ENCODE results near the gene HSD3B1. TPM values are rescaled to one million over a fixed set of nuclear protein-coding genes. Genes with fewer than 3 reads are reported as not detected.

Gene HSD3B1
- total and polyA plus RNA-seq, 2 donors from 2014 or later: not detected

DNA sequence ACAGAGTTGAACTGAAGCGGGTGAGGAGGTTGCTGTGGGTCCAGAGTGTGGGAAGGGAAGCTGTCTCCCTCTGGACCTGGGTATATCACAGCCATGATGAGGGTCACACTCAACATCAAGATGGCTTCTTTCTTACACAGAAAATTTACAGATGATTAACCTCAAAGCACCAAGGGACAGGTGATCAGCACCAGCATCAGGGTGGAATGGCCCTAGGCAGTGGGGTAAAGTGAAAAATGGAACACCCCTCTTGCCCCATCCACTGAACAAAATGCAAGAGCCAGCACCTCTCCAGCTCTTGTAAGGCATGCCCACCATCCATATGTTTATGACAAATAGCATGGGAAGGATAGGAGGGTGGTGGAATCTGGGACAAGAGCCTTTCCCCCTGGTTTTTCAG lies 40.3 kb downstream of the HSD3B1 start:
- Histone ChIP-seq H3K36me3 (ENCODE audit: control insufficient read depth in 2 of 3, insufficient read depth in 3 of 3, low read length in 3 of 3) (no peaks in the 10 kb centered on the region), H3K4me1 (ENCODE audit: control insufficient read depth in 2 of 3, insufficient read depth in 2 of 3, low read depth in 1 of 3, low read length in 3 of 3) (no peaks in the 10 kb centered on the region), H3K27ac (ENCODE audit: low read depth in 2 of 2, low read length in 2 of 2) (no peak overlapping the region), H3K9ac (ENCODE audit: low read length in 3 of 3) (no peak overlapping the region), H3K27me3 (ENCODE audit: control insufficient read depth, insufficient read depth, low read length) (no peaks in the 10 kb centered on the region), H3K9me3 (ENCODE audit: control insufficient read depth in 2 of 3, insufficient read depth in 1 of 3, low read length in 3 of 3) (no peaks in the 10 kb centered on the region), H3K4me3 (ENCODE audit: low read length in 3 of 3) (no peak overlapping the region)
- DNase-seq (no peak), FAIRE-seq (no peak)
- intact Hi-C loops (cut with DNase I): no loop called here
- TF ChIP-seq CTCF (IDR thresholded peaks at IDR 0.05; ENCODE audit: borderline replicate concordance, extremely low read depth, insufficient read depth): no peak

- Histone ChIP-seq H3K4me3 (ENCODE audit: low read length in 3 of 3) (no peak overlapping the region), H3K27me3 (ENCODE audit: control insufficient read depth, insufficient read depth, low read length) (no peaks in the 10 kb centered on the region), H3K9ac (ENCODE audit: low read length in 3 of 3) (no peak overlapping the region), H3K4me1 (ENCODE audit: control insufficient read depth in 2 of 3, insufficient read depth in 2 of 3, low read depth in 1 of 3, low read length in 3 of 3) (no peaks in the 10 kb centered on the region), H3K27ac (ENCODE audit: low read depth in 2 of 2, low read length in 2 of 2) (no peak overlapping the region), H3K9me3 (ENCODE audit: control insufficient read depth in 2 of 3, insufficient read depth in 1 of 3, low read length in 3 of 3) (no peaks in the 10 kb centered on the region), H3K36me3 (ENCODE audit: control insufficient read depth in 2 of 3, insufficient read depth in 3 of 3, low read length in 3 of 3) (no peaks in the 10 kb centered on the region)
- no peak for DNase-seq
- FAIRE-seq: no peak
- intact Hi-C loops (cut with DNase I): no loop called here
- no peak for TF ChIP-seq CTCF (IDR thresholded peaks at IDR 0.05; ENCODE audit: borderline replicate concordance, extremely low read depth, insufficient read depth)
Observed at GRCh38 chr1:119547805-119548204, 40.8 kb downstream of the HSD3B1 start.

DNA sequence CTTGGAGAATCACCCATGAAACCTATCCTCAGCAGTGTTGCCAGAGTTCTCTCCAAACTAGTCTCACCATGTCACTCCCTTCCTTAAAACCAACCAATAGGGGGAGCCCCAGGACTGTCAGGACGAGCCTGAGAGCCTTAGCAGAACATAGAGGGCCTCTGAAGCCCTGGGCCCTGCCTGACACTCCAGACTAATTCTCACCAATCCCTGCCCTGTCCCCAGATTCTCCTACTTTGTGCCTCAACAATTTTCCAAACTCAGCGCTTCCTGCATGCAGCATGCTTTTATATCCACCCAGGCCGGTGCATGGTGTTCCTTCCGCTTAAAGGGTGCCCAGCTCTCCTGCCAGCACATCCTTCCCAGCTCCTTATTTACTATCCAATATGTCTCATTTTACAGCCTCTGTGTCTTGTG lies 42.7 kb downstream of the HSD3B1 start:
- intact Hi-C loops (cut with DNase I): no loop called here
- no peak overlapping the region for H3K9ac ChIP-seq (ENCODE audit: low read length in 3 of 3)
- H3K9me3 ChIP-seq (ENCODE audit: control insufficient read depth in 2 of 3, insufficient read depth in 1 of 3, low read length in 3 of 3): no peaks in the 10 kb centered on the region
- H3K27ac ChIP-seq (ENCODE audit: low read depth in 2 of 2, low read length in 2 of 2): no peak overlapping the region
- no peaks in the 10 kb centered on the region for H3K36me3 ChIP-seq (ENCODE audit: control insufficient read depth in 2 of 3, insufficient read depth in 3 of 3, low read length in 3 of 3)
- TF ChIP-seq CTCF (IDR thresholded peaks at IDR 0.05; ENCODE audit: borderline replicate concordance, extremely low read depth, insufficient read depth): peak; percentile 49
- H3K4me3 ChIP-seq (ENCODE audit: low read length in 3 of 3): no peak overlapping the region
- DNase-seq (peak in 4 of 5 donors; percentile 68 to 91 (median 78)), FAIRE-seq (no peak)
- H3K4me1 ChIP-seq (ENCODE audit: control insufficient read depth in 2 of 3, insufficient read depth in 2 of 3, low read depth in 1 of 3, low read length in 3 of 3): peaks cover 0 to 6% (median 4%) of the 10 kb centered on the region in 3 donors
- no peaks in the 10 kb centered on the region for H3K27me3 ChIP-seq (ENCODE audit: control insufficient read depth, insufficient read depth, low read length)

- DNase-seq: no peak
- Histone ChIP-seq H3K27ac (ENCODE audit: low read depth in 2 of 2, low read length in 2 of 2) (no peak overlapping the region), H3K36me3 (ENCODE audit: control insufficient read depth in 2 of 3, insufficient read depth in 3 of 3, low read length in 3 of 3) (no peaks in the 10 kb centered on the region), H3K4me3 (ENCODE audit: low read length in 3 of 3) (no peak overlapping the region), H3K9ac (ENCODE audit: low read length in 3 of 3) (no peak overlapping the region), H3K4me1 (ENCODE audit: control insufficient read depth in 2 of 3, insufficient read depth in 2 of 3, low read depth in 1 of 3, low read length in 3 of 3) (peaks cover 0 to 6% (median 4%) of the 10 kb centered on the region in 3 donors), H3K9me3 (ENCODE audit: control insufficient read depth in 2 of 3, insufficient read depth in 1 of 3, low read length in 3 of 3) (no peaks in the 10 kb centered on the region), H3K27me3 (ENCODE audit: control insufficient read depth, insufficient read depth, low read length) (no peaks in the 10 kb centered on the region)
- intact Hi-C loops (cut with DNase I): no loop called here
- no peak for FAIRE-seq
- no peak for TF ChIP-seq CTCF (IDR thresholded peaks at IDR 0.05; ENCODE audit: borderline replicate concordance, extremely low read depth, insufficient read depth)
Observed at GRCh38 chr1:119550381-119550780, 43.4 kb downstream of the HSD3B1 start.

Measured in kidney (tissue), 14 donors.